Spleen (tissue), 11 donors: ENCODE data around the gene PACS2. TPM values are rescaled to one million over a fixed set of nuclear protein-coding genes. Genes with fewer than 3 reads are reported as not detected.

Experiments
- DNase-seq: peaks from one replicate; pipeline ENCODE4 v3.0.0-alpha.2; 2020
- H3K27ac ChIP-seq, 8 donors: fragments of 200-600 bp; sonication (generic) in 7 of 8; 1 replicate in 4 of 8; 2 replicates in 4 of 8; pipeline versions ENCODE4 v1.5.0 to v1.8.0; 2016 to 2021; ENCODE audit warnings: inconsistent platforms in 4 of 8, mild to moderate bottlenecking in 4 of 8, moderate library complexity in 1 of 8
- H3K27me3 ChIP-seq, 7 donors: fragments of 200-600 bp; sonication (generic) in 6 of 7; replicated peaks in 1 of 7; 1 replicate in 4 of 7; 2 replicates in 3 of 7; pipeline versions ENCODE4 v1.5.0 to v1.8.0; 2016 to 2021; ENCODE audit warnings: inconsistent platforms in 3 of 7, mild to moderate bottlenecking in 1 of 7
- H3K36me3 ChIP-seq, 6 donors: fragments of 200-600 bp; sonication (generic) in 5 of 6; 1 replicate in 4 of 6; 2 replicates in 2 of 6; pipeline versions ENCODE4 v1.5.0 to v1.8.0; 2016 to 2021; ENCODE audit warnings: inconsistent platforms in 2 of 6
- H3K4me1 ChIP-seq, 6 donors: fragments of 200-600 bp; sonication (generic) in 5 of 6; 1 replicate in 3 of 6; 2 replicates in 3 of 6; pipeline versions ENCODE4 v1.5.0 to v1.8.0; 2016 to 2021; ENCODE audit warnings: inconsistent platforms in 3 of 6
- H3K4me3 ChIP-seq, 8 donors: fragments of 200-600 bp; sonication (generic) in 7 of 8; 1 replicate in 4 of 8; 2 replicates in 4 of 8; pipeline versions ENCODE4 v1.5.0 to v1.8.0; 2016 to 2021; ENCODE audit warnings: inconsistent platforms in 4 of 8, mild to moderate bottlenecking in 4 of 8, moderate library complexity in 2 of 8
- H3K9me3 ChIP-seq, 8 donors: fragments of 200-600 bp; sonication (generic) in 7 of 8; 1 replicate in 4 of 8; 2 replicates in 4 of 8; pipeline versions ENCODE4 v1.5.0 to v1.8.0; 2016 to 2021; ENCODE audit warnings: inconsistent platforms in 4 of 8
- POLR2A ChIP-seq, 3 donors: fragments of 450-650 bp; IDR thresholded peaks; one replicate each; pipeline ENCODE4 v1.5.1; 2017; ENCODE audit warnings: antibody characterized with exemption in 3 of 3, mild to moderate bottlenecking in 1 of 3
- POLR2AphosphoS5 ChIP-seq, 3 donors: sonication (generic); formaldehyde crosslinking; IDR thresholded peaks; one replicate each; pipeline ENCODE4 v1.5.1; 2017; ENCODE audit warnings: antibody characterized with exemption in 3 of 3
- WGBS, 5 donors: extraction: QIAGEN DNeasy Blood & Tissue Kit in 3 of 5; methylation state at CpG; one replicate each; pipeline versions ENCODE4 v1.1.5 to v1.1.7; 2013 to 2018; 5-methylcytosine and 5-hydroxymethylcytosine counted together
- intact Hi-C: fragments of 100-400 bp; cut with DNase I; formaldehyde crosslinking; loops from one replicate; pipeline ENCODE4 v1.15.0; 2023; ENCODE audit warnings: low total_unique reads
- polyA plus RNA-seq, 3 donors: library from polyadenylated mRNA; stranded (reverse); fragments of 200-250 nt; gene quantifications; one replicate each; pipeline ENCODE4 v1.2.1, GENCODE V29; 2013
- total RNA-seq, 7 donors: library from RNA; depleted of rRNA in 3 of 7; stranded (reverse); fragments of >200 nt in 3 of 7; fragmentation: NEBNext Ultra II Directional in 4 of 7; extraction: Animal tissue kit (Norgen Biotek cat#: 25700) in 4 of 7; gene quantifications; one replicate each; pipeline versions ENCODE4 v1.1.0 to v1.2.1, GENCODE V29; 2016 to 2021
- TF ChIP-seq, protein P1 (sequence below), 11 experiments: fragments of 200-600 bp in 7 of 11; fragments of 450-650 bp in 4 of 11; sonication (generic) in 4 of 11; IDR thresholded peaks in 8 of 11; conservative IDR thresholded peaks in 3 of 11; 1 replicate in 7 of 11; 2 replicates in 4 of 11; pipeline versions ENCODE4 v1.4.0 to v1.8.0; 2016 to 2021; ENCODE audit warnings: antibody characterized with exemption in 11 of 11, inconsistent platforms in 4 of 11, mild to moderate bottlenecking in 1 of 11
- donor health status: healthy with polysubstance abuse.
- donor health status: DM: no; HTN: no; CAD: no; lungs with moderate emphysema.
- donor health status: DM: no; HTN: no; CAD: no.
- donor health status: Bipolar disorder and iron deficiency.
- donor health status: healthy.
- donor health status: DM: no; HTN: no; CAD: no.
- donor health status: DM: yes; HTN: yes; CAD: no.

The PACS2 gene
- total and polyA plus RNA-seq, 10 donors = 32.2 to 148 (median 98.7) TPM

DNA sequence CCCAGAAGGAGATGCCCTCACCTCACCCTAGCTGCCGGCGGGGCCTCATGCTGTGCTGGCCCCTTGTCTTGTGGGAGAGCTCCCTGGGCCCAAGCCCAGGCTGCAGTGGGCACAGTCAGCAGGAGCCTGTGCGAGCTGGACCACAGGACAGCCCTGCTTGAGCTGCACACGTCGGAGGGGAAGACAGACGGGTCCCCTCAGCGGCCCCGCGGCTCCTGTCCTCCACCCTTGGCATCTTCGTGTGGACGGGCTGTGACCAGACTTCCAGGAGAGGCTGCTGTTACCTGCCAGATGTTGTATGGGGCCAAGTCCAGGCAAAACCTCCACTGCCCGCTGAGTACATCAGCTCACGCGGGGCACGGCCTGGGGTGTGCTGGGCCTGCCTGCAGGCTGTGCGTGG, 74.4 kb downstream of the PACS2 start:
- intact Hi-C loops = no loop called here
- H3K36me3 ChIP-seq = peaks cover 0 to 67% (median 35%) of the 10 kb centered on the region in 6 donors
- peak overlapping the region in 5 of 8 donors; percentile 54 to 80 (median 77) for H3K27ac ChIP-seq

DNA sequence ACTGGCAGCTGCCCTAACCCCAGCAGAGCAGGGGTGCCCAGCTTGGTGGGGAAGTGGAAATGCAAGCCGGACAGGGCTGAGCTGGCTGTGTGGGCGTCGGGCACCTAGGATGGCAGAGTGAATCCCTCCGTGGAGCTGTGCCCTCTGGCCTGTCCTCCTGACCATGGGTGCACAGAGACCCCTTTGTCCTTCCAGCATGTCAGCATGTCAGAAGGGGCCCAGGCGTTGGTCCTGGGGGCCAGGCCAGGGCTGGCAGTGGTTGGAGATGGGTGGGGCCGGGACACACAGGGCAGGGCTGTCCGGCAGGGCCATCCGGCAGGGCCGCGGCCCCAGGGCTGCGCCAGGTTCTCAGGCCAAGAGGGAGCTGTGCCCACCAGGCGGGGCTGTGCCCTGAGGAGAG, 75.0 kb downstream of the PACS2 start:
- H3K36me3 ChIP-seq = peaks cover 0 to 67% (median 30%) of the 10 kb centered on the region in 6 donors
- intact Hi-C loops = no loop called here
- H3K4me1 ChIP-seq = peaks cover 0 to 53% (median 27%) of the 10 kb centered on the region in 6 donors
- TF ChIP-seq POLR2AphosphoS5 (IDR thresholded peaks at IDR 0.05) (peak in 1 of 3 donors; percentile 36), POLR2A (IDR thresholded peaks at IDR 0.05) (no peak)
- TF ChIP-seq, protein P1, sequence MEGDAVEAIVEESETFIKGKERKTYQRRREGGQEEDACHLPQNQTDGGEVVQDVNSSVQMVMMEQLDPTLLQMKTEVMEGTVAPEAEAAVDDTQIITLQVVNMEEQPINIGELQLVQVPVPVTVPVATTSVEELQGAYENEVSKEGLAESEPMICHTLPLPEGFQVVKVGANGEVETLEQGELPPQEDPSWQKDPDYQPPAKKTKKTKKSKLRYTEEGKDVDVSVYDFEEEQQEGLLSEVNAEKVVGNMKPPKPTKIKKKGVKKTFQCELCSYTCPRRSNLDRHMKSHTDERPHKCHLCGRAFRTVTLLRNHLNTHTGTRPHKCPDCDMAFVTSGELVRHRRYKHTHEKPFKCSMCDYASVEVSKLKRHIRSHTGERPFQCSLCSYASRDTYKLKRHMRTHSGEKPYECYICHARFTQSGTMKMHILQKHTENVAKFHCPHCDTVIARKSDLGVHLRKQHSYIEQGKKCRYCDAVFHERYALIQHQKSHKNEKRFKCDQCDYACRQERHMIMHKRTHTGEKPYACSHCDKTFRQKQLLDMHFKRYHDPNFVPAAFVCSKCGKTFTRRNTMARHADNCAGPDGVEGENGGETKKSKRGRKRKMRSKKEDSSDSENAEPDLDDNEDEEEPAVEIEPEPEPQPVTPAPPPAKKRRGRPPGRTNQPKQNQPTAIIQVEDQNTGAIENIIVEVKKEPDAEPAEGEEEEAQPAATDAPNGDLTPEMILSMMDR (IDR thresholded peaks at IDR 0.05 in 8 of 11, conservative IDR thresholded peaks at IDR 0.05 in 3 of 11) = peak in 2 of 11 experiments; percentile 11 to 29
- WGBS, 5 donors = 64 to 80% (median 72%) methylated on average over 2 to 12 of the region's 12 CpGs
- no peaks in the 10 kb centered on the region for H3K27me3 ChIP-seq
- H3K9me3 ChIP-seq = no peaks in the 10 kb centered on the region
- H3K27ac ChIP-seq = peak overlapping the region in 6 of 8 donors; percentile 22 to 80 (median 74)
- no peak for DNase-seq
- no peak overlapping the region for H3K4me3 ChIP-seq

More for the DNA sequence above, 74.4 kb downstream of the PACS2 start:
- Histone ChIP-seq H3K4me1 (peaks cover 0 to 48% (median 26%) of the 10 kb centered on the region in 6 donors), H3K9me3 (no peaks in the 10 kb centered on the region), H3K27me3 (no peaks in the 10 kb centered on the region), H3K4me3 (no peak overlapping the region)
- TF ChIP-seq, protein P1 (IDR thresholded peaks at IDR 0.05 in 8 of 11, conservative IDR thresholded peaks at IDR 0.05 in 3 of 11) = no peak
- peak in 1 of 3 donors; percentile 1 for TF ChIP-seq POLR2AphosphoS5 (IDR thresholded peaks at IDR 0.05)
- TF ChIP-seq POLR2A (IDR thresholded peaks at IDR 0.05) = no peak
- 83 to 92% (median 90%) methylated on average over 9 to 16 of the region's 16 CpGs for WGBS, 5 donors
- DNase-seq = no peak

DNA sequence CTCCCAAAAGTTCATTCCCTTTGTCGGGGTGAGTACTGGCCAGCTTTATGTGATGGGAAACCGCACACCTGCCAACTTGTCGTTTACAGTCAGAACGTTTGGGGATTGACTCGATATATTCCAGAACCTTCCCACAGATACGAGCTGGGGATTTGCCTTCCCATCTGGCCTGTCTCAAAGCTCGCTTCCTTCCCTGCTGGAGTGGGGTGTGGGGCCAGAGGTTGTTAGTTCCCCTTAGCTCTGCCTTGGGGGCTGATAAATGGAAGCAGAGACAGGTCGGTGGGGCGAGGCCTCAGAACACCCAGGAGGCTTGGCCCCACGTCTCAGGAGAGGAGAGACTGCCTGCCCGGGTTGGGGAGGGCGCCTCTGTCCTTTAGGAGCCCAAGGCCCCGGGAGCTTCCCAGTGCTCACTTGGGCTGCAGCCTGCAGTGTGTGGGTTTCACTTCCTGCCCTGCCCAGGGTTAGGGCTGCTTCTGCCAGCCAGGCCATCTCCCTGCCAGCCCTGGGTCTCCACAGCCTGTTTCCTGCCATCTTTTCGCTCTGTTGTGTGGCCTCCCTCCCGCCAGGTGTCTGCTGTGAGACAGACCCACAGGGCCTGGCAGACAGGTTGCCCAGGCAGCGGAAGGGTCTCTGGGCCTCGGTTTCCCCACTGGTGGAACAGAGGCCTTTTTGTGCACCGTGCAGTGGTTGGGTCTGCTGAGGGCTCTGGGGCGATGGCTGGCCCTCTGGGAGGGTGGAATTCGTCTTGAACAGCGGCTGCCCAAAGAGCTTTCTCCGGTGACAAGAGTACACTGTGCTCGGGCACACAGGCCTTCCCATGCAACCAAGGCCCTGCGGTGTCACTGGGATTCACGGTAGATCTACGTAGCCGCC, 75.7 kb downstream of the PACS2 start:
- Histone ChIP-seq H3K4me1 (peaks cover 0 to 60% (median 27%) of the 10 kb centered on the region in 6 donors), H3K4me3 (no peak overlapping the region), H3K9me3 (no peaks in the 10 kb centered on the region), H3K27ac (peak overlapping the region in 7 of 8 donors; percentile 22 to 80 (median 71)), H3K36me3 (peaks cover 0 to 67% (median 23%) of the 10 kb centered on the region in 6 donors), H3K27me3 (no peaks in the 10 kb centered on the region)
- DNase-seq = no peak
- intact Hi-C loops = no loop called here
- 46 to 63% (median 53%) methylated on average over 18 to 27 of the region's 27 CpGs for WGBS, 5 donors
- TF ChIP-seq, protein P1 (IDR thresholded peaks at IDR 0.05 in 8 of 11, conservative IDR thresholded peaks at IDR 0.05 in 3 of 11) = no peak
- peak in 2 of 3 donors; percentile 25 to 42 for TF ChIP-seq POLR2AphosphoS5 (IDR thresholded peaks at IDR 0.05)
